Medulla oblongata (tissue), 1 donor: ENCODE data around the gene GJB2.
"Not testable (repeated sequence)": the region's sequence is repeated elsewhere in the genome, so short reads cannot be mapped to it uniquely, and the experiment has no call there.

Experiments used
- DNase-seq: peaks from one replicate; pipeline ENCODE4 v3.0.0-alpha.2; 2015; ENCODE audit errors: extremely low spot score

GJB2 gene

GRCh38 chr13:20165417-20166257 is 27.1 kb downstream of the GJB2 start:
- no peak for DNase-seq

DNA sequence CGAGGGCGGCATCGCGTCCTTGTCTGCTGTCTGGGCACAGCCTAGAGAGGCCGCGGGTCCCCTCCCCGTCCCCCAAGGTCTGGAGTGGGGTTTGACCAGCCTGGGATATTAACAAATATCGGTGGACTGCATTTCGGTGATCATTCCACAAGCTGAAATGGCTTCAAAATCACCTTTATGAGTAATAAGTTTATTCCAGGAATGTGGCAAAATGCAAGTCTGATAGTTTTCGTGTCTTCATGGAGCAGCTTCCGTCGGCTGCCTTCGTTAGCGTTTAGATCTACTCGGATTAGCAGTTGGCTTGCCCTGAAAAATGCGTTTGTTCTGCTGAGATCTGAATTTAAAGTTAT is 30.8 kb downstream of the GJB2 start:
- DNase-seq: no peak

DNA sequence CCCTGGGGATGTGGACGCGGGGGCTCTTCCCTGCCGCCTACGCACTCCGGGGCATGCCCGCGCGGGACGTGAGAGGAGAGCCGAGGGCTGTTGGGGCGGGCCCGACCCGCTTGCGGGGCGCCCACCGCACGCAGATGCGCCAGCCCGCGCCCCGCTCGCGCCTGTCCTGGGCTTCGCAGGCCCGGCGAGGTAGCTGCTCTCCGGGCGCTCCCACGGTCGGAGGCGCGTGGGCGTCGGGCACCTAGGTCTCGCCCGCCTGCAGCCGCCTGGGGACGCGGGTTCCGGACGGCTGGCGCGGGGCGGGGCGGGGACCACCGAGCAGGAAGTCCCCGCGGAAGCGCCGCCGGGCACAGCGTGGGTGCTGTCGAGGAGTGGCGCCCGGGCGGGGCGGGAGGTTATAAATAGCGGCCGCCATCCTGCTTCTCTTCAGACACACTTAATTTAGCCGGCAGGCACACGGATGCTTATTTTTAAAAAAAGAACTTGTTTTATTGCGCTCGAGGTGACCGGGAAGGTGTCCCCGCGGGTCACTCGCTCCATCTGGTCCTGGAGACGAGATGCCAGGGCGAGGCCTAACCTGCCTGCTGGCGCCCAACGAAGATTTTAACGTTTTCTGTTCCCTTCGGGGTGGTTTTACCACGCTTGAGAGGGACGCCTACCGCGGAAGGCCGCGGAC is 31.3 kb downstream of the GJB2 start:
- no peak for DNase-seq

GRCh38 chr13:20160306-20161274 is 32.1 kb downstream of the GJB2 start, which contains the start of gene GJA3:
GJA3 (minus strand) TSS chr13:20161052; CDS start chr13:20143288, 17,764 bp downstream.
- no peak for DNase-seq

DNA sequence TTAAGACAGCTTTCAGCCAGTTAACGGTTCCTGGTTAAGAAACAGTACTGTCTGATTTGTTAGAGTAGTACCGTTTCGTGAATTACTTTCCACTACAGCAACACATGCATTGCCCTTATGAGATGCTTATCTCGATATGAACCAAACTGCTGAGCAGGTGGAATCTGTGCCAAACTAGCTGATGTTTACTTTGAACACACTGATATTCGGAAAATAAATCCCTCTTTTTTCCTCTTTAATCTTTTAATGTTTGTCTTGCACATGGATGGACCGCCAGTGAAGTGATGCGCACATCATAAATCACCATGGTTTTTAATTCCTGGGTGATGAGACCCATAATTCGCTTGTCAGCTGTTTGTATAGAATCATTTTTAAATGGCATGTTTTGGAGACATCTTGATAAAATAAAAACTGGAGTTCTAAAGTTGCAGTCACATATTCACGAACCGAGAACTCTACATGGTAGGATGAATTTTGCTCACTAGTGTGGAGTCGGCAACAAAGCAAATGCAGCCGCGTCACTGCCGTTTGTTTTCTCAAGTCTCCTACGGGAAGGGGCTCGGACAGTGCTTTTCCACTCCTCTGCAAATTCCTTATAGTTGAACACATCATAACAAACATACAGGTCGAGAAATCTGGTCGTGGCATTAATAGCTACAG is 33.0 kb downstream of the GJB2 start:
- DNase-seq: no peak

- DNase-seq: no peak
Observed at GRCh38 chr13:20157151-20157796, 35.5 kb downstream of the GJB2 start.

- DNase-seq: no peak
Observed at GRCh38 chr13:20156702-20157101, 36.0 kb downstream of the GJB2 start.

- DNase-seq: not testable (repeated sequence)
Observed at GRCh38 chr13:20153290-20153689, 39.4 kb downstream of the GJB2 start.

- DNase-seq: no peak
Observed at GRCh38 chr13:20151612-20152011, 41.1 kb downstream of the GJB2 start.

DNA sequence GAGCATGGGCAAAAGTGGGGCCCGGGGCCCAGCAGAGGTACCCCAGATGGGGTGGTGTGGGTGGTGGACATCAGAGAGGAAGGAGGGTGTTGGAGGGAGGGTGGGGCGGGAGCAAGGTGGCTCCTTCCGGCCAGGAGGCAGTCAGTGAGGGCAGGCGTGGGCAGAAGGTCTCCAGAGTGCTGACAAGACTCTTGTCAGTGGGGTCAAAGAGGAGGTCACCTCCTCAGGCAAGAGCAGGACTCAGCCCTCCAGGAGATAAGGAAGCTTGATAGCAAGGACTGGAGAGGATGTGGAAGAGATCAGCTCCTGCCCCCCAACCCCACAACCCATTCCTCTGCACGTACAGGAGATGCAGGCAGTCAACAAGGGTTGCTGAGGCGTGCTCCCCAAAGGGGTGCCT is 41.7 kb downstream of the GJB2 start:
- DNase-seq: no peak

DNA sequence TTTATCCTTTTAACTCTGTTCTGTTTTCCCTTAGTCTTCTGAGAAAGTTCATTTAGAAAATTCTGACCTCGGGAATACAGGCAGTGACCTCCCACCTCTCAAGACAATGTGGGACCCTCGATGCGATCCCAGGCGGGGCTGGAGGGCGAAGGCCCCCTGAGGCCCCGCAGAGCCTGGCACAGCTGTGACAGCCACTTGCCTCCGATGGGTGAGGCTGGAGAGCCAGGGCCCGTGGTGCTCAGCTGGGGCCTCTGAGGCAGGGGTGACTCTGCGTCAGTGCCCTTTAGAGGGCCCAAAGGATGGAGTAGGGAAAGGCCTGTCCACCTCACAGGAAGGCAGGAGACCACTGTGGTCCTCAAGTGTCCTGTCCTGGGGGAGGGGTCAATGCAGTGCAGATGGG is 42.2 kb downstream of the GJB2 start:
- DNase-seq: no peak

- DNase-seq: no peak
Observed at GRCh38 chr13:20149762-20150161, 43.0 kb downstream of the GJB2 start.

DNA sequence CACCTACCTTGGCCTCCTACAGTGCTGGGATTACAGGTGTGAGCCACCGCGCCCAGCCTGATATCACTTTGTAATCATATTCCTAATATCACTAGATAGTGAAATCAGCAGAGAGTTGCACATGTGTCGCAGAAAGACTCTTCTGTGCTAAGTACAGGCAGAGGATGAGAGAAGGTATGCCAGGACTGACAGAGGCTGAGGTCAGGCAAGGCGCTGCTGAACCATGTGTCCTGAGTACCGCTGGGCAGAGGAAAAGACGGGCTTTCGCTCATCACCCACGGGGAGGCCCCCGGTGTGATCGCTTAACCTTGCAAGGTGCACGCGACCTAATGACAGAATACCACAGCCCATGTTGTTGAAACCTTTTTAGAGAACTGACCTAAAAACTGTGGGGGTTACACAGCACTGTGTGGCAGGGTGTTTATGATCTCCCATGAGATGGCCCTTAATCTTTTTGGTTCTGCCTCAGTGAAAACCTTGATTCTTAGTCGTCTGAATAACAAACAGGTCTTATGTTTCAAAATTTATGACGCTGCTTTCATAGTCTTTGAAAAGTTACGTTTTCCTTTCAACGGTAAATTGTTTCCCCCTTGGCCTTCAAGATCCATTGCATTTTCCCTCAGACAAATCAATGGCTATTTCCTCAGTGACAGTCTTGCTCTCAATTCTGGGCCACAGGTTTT is 44.1 kb downstream of the GJB2 start:
- DNase-seq: no peak

DNA sequence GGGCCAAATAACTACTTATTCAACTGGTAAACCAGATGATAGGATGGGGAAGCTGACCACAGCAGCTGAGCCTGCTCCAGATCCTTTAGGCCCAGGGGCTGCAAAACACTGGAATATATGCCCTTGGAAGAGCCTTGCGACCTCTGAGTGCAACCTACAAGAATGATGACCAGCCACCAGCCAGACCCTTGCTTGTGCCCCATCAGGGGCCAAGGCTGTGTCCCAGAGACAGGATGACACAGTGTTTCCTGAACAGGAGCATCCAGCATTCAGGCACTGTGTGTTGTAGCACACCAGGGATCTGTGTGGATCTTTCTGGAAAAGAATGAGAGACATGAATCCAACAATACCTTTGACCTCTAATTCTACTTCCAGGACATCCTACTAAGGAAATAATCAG is 46.4 kb downstream of the GJB2 start:
- no peak for DNase-seq

DNA sequence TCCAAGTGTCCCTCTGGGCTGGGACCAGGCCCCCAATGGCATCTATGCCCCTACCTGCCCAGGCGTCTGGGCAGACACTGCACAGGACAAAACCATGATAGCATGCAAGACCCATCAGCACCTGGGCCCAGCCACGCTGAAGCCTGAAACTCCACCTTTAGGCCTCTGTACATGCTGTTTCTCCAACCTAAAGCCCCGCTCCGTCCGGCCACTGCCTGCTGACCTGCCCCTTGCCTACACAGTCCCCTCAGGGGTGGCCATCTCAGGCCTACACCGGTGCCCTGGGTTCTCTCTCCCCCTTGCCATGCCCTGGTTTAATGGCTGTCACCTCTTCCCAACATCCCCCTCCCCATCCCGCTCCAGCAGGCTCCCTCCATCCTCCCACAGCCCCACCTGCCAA is 47.2 kb downstream of the GJB2 start:
- DNase-seq: no peak

DNA sequence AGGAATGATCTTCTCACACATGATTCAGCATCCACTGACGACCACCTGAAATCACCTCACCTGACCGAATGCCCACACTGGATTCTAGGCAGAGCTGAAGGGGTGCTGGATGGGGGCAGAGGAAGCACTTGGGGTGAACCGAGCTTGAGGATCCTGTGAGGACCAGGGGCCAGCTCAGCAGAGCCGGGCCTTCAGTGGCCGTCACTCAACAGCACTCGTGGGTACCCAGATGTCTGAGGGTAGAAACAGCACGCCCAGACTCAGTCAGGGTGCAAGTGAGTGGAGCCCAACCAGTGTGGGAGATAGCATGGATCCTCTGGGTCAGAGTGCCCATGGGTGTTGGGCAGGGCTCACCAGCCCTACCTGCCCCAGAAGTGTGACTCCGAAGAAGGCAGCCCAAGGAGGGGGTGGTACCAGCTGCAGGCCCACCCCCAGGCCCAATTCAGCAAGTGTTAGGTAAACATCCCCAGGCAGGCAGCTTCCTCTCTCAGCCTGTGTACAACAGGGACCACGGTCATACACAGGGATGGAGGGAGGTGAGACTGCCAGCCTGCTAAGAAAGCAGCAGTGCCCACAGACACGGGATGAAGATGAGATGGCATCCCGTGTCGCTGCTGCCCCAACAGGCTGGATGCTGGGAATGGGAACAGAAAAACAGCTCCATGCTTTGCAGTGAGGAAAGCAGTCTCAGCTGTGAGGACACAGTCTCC is 48.4 kb downstream of the GJB2 start:
- DNase-seq: no peak

GRCh38 chr13:20142927-20143480 is 49.7 kb downstream of the GJB2 start:
- DNase-seq: no peak

DNA sequence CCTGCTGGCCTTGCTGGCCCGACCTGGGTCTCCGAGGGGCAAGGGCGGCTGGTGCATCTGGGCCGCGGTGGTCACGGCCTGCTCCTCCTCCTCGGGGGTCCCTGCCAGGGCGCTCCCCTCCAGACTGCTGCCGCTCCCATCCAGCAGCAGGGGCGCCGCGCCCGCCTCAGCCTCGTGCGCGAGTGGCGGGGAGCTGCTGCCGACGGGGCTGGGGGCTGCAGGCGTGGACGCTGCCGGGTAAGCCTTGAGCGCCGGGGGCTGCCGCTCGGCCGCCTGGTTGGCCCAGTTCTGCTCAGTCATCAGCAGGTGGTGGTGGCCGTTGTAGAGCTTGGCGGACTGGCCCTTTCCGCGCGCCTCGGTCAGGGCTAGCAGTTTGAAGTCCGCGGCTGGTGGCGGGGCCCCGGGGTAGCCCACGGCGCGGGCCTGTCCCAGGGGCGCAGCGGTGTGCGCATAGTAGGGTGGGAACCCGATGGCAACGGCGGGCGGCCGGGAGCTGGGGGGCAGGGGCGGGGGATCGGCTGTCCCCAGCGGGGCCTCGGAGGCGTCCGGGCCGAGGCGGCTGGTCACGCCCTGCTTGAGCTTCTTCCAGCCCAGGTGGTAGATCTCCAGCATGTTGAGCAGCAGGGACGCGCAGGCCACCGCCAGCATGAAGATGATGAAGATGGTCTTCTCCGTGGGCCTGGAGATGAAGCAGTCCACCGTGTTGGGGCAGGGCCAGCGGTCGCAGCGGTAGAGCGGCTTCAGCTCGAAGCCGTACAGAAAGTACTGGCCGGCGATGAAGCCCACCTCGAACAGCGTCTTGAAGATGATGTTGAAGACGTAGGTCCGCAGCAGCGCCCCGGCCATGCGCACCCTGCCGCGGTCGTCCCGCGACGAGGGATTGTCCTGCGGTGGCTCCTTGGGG is 50.5 kb downstream of the GJB2 start:
- no peak for DNase-seq
